ENCODE data around the gene VOPP1. TPM values are rescaled to one million over a fixed set of nuclear protein-coding genes. Genes with fewer than 3 reads are reported as not detected.

Gene VOPP1
- total RNA-seq, 1 experiment from 2014 or later = 63.9 TPM

- no peak for TF ChIP-seq ARID4B (CRISPR knock-in tag; IDR thresholded peaks at IDR 0.05; ENCODE audit: borderline replicate concordance)
- no peak for TF ChIP-seq CREB1 (CRISPR knock-in tag; IDR thresholded peaks at IDR 0.05)
- TF ChIP-seq NFATC4 (CRISPR knock-in tag; IDR thresholded peaks at IDR 0.05) = no peak
- no peak for TF ChIP-seq ZNF138 (CRISPR knock-in tag; conservative IDR thresholded peaks at IDR 0.05)
- TF ChIP-seq E2F1 (CRISPR knock-in tag; IDR thresholded peaks at IDR 0.05) = no peak
- TF ChIP-seq NR1H2 (CRISPR knock-in tag; IDR thresholded peaks at IDR 0.05) = no peak
- no peak for TF ChIP-seq MYBL2 (CRISPR knock-in tag; IDR thresholded peaks at IDR 0.05)
- TF ChIP-seq PRDM15 (CRISPR knock-in tag; IDR thresholded peaks at IDR 0.05) = no peak
- TF ChIP-seq CBFB (CRISPR knock-in tag; IDR thresholded peaks at IDR 0.05; ENCODE audit: low read depth) = no peak
Measured at GRCh38 chr7:55425141-55425752, 147.1 kb downstream of the VOPP1 start (continued).

- Mint-ChIP-seq H3K4me1 (peaks cover 36% of the 10 kb centered on the region), H3K27me3 (ENCODE audit: low read depth) (no peaks in the 10 kb centered on the region), H3K36me3 (peaks cover 10% of the 10 kb centered on the region), H3K9me3 (no peaks in the 10 kb centered on the region), H3K4me3 (no peak overlapping the region), H3K27ac (peak overlapping the region; percentile 35; the same call in 1 of the 2 replicates)
- TF ChIP-seq MYBL2 (CRISPR knock-in tag; IDR thresholded peaks at IDR 0.05) (no peak), NFE2L1 (CRISPR knock-in tag; IDR thresholded peaks at IDR 0.05) (no peak), JAZF1 (CRISPR knock-in tag; IDR thresholded peaks at IDR 0.05) (no peak), NR3C1 (CRISPR knock-in tag; conservative IDR thresholded peaks at IDR 0.05; ENCODE audit: low read depth) (no peak), E2F5 (CRISPR knock-in tag; IDR thresholded peaks at IDR 0.05) (no peak), TCF7 (CRISPR knock-in tag; IDR thresholded peaks at IDR 0.05; ENCODE audit: low read depth) (no peak), CREB1 (CRISPR knock-in tag; IDR thresholded peaks at IDR 0.05) (no peak), HMGA2 (CRISPR knock-in tag; IDR thresholded peaks at IDR 0.05) (no peak), EMX1 (CRISPR knock-in tag; IDR thresholded peaks at IDR 0.05) (no peak), OVOL2 (CRISPR knock-in tag; IDR thresholded peaks at IDR 0.05; ENCODE audit: borderline replicate concordance) (no peak)
- ChIA-PET POLR2A (no interaction called here), CTCF (interaction anchor here (1.0 to 2.7 kb wide), 5 partner anchors 9 to 169 kb away, joined by 3 to 17 read pairs (median 5); no protein-coding TSS in a partner anchor)
- no peak for DNase-seq (ENCODE audit: low spot score)
- ATAC-seq = no peak
Measured at GRCh38 chr7:55423891-55424290, 148.4 kb downstream of the VOPP1 start.

Measured in WTC11 (cell line).